Measurements from ENCODE around the gene PSMB4. TPM values are rescaled to one million over a fixed set of nuclear protein-coding genes. Genes with fewer than 3 reads are reported as not detected.
"Not testable (repeated sequence)": the region's sequence is repeated elsewhere in the genome, so short reads cannot be mapped to it uniquely, and the experiment has no call there.

The PSMB4 gene
- total RNA-seq, 1 donor from 2014 or later = 229 TPM

DNA sequence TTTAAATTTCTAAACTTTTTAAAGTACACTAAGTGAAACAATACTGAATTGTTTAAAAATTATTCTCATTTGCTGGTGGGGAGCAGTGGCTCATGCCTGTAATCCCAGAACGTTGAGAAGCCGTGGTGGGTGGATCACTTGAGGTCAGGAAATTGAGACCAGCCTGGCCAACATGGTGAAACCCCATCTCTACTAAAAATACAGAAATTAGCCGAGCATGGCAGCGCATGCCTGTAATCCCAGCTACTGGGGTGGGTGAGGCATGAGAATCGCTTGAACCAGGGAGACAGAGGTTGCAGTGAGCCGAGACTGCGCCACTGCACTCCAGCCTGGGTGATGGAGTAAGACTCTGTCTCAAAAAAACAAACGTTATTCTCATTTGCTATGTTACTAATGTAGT is 38.0 kb downstream of the PSMB4 start:
- not testable (repeated sequence) for DNase-seq (ENCODE audit: low spot score)

DNA sequence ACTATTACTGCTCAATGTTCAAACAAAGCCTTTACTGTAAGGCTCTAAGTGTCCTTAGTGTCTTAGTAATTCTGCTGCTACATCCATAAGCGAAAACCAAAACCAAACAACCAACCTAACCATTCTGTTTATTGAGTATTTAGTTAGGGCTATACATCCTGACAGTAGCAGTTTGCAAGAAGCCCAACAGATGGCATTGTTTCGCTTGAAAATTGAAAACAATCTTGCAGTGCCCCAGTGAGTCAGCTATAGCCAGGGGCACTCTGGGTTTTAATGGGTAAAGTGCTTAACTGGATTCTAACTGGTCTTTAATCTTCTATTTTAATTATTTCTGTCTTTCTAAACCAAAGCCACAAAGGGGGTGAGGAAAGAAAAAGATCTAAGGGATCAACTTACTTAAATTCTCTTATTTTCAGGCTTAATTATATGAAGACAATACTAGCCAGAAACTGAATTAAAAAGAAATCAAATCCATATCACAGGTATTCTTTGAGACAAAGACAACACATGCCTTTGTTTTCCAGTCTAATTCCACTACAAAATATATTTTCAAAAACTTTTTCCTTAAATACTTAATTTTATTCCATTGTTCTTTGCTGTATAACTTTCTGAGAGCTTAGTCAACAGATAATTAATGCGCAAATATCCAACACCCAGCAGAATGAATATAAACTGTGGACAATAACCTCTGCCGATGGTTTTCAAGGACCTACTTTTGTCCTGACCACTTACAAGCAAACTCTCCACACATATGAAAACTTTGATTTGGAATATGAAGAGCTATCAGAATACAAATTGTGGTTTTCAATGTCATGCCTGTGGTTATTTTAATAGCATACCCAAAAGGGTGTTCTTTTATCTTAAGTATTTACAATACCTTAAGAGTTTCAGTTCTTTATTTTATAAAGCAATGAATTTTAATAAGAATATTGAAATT is 44.7 kb downstream of the PSMB4 start:
- DNase-seq (ENCODE audit: low spot score) = no peak

DNA sequence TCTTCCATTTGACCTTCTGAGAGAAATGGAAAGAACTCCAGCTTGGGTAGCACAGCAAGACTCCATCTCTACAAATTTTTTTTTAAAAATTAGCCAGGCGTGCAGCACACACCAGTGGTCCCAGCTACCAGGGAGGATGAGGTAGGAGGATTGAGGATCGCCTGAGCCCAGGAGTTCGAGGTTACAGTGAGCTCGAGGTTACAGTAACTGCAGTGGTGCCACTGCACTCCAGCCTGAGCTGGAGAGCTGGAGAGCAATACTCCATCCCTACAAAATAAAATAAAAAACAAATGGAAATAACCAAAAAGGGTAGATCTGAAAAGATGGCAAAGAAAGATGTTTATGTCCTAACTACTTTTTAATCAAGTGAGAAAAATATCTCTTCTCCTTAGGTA is 45.4 kb downstream of the PSMB4 start:
- DNase-seq (ENCODE audit: low spot score) = no peak

DNA sequence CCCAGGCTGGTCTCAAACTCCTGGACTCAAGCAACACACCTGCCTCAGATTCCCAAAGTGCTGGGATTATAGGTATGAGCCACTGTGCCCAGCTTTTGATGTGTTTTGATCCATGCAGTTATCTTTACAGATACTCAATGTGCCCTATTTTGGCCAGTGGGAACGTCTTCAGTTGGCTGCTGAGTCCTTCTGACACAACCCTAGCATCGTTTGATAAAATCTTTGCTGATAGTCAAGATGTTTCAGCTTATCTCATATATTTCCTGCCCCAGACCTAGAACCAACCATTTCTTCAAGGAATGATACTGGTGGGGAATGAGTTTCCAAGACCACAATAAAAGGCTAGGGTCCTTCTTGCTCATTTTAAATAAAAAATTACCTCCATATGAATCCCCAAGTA is 48.3 kb downstream of the PSMB4 start:
- DNase-seq (ENCODE audit: low spot score) = no peak

Other genes with a start within 250 kb of the PSMB4 start
- 8.0 TPM for gene TNFAIP8L2, start 242.9 kb upstream of the PSMB4 start, total RNA-seq
- gene LYSMD1, start 233.7 kb upstream of the PSMB4 start, total RNA-seq = 5.3 TPM
- gene SCNM1, start 233.4 kb upstream of the PSMB4 start, total RNA-seq = 32.7 TPM
- not detected for gene TMOD4, start 223.6 kb upstream of the PSMB4 start, total RNA-seq
- gene VPS72, start 209.4 kb upstream of the PSMB4 start, total RNA-seq = 34.6 TPM
- gene PIP5K1A, start 201.0 kb upstream of the PSMB4 start, total RNA-seq = 52.2 TPM
- gene PSMD4, start 144.8 kb upstream of the PSMB4 start, total RNA-seq = 142 TPM
- 16.2 TPM for gene ZNF687, start 117.3 kb upstream of the PSMB4 start, total RNA-seq
- 84.4 TPM for gene PI4KB, start 72.2 kb upstream of the PSMB4 start, total RNA-seq
- 29.2 TPM for gene RFX5, start 52.3 kb upstream of the PSMB4 start, total RNA-seq
- 63.0 TPM for gene SELENBP1, start 26.9 kb upstream of the PSMB4 start, total RNA-seq
- 52.2 TPM for gene POGZ, start 59.9 kb downstream of the PSMB4 start, total RNA-seq
- 0.13 TPM for gene CGN, start 111.8 kb downstream of the PSMB4 start, total RNA-seq
- 6.6 TPM for gene TUFT1, start 140.7 kb downstream of the PSMB4 start, total RNA-seq
- gene SNX27, start 212.5 kb downstream of the PSMB4 start, total RNA-seq = 40.4 TPM

Data from mesenteric fat pad (tissue), 1 donor.